Mucosa of descending colon (tissue), 3 donors: ENCODE results near the gene C2CD4D. TPM values are rescaled to one million over a fixed set of nuclear protein-coding genes. Genes with fewer than 3 reads are reported as not detected.

Source experiments
- ATAC-seq: fragments of 200-7000 bp; cut with Tn5 transposase; one replicate; pipeline ENCODE4 v1.9.1; 2020; ENCODE audit warnings: mild to moderate bottlenecking, moderate library complexity
- DNase-seq, 3 donors: peaks; one replicate each; pipeline ENCODE4 v3.0.0-alpha.2; 2020
- H3K36me3 ChIP-seq: fragments of 200-600 bp; one replicate; pipeline ENCODE4 v1.8.0; 2021; ENCODE audit warnings: low read depth, mild to moderate bottlenecking
- H3K4me1 ChIP-seq: fragments of 200-600 bp; one replicate; pipeline ENCODE4 v1.8.0; 2021; ENCODE audit warnings: low read depth, mild to moderate bottlenecking
- H3K4me3 ChIP-seq: fragments of 200-600 bp; one replicate; pipeline ENCODE4 v1.8.0; 2021; ENCODE audit warnings: mild to moderate bottlenecking
- H3K9me3 ChIP-seq: fragments of 200-600 bp; one replicate; pipeline ENCODE4 v1.8.0; 2021; ENCODE audit warnings: mild to moderate bottlenecking
- CTCF ChIP-seq: fragments of 200-600 bp; IDR thresholded peaks from one replicate; pipeline ENCODE4 v1.8.0; 2022; ENCODE audit warnings: antibody characterized with exemption, mild to moderate bottlenecking
- intact Hi-C, 2 donors: fragments of 100-400 bp; cut with DNase I in 1 of 2; cut with micrococcal nuclease in 1 of 2; formaldehyde crosslinking; loops; one replicate each; pipeline versions ENCODE4 v1.11.0 to v1.11.1; 2022; cut with DNase I, micrococcal nuclease
- total RNA-seq, 3 donors: library from RNA; stranded (reverse); fragmentation: NEBNext Ultra II Directional in 2 of 3; extraction: Animal tissue kit (Norgen Biotek cat#: 25700) in 2 of 3; gene quantifications; one replicate each; pipeline versions ENCODE4 v1.2.1 to v1.2.4, GENCODE V29; 2021 to 2023
- donor health status: DM: no; HTN: no; CAD: no; lungs with moderate emphysema.
- donor health status: DM: no; HTN: no; CAD: no.
- donor health status: DM: no; HTN: yes; CAD: no.

C2CD4D gene
- total RNA-seq, 3 donors from 2014 or later: 0.51 to 1.0 (median 0.61) TPM

DNA sequence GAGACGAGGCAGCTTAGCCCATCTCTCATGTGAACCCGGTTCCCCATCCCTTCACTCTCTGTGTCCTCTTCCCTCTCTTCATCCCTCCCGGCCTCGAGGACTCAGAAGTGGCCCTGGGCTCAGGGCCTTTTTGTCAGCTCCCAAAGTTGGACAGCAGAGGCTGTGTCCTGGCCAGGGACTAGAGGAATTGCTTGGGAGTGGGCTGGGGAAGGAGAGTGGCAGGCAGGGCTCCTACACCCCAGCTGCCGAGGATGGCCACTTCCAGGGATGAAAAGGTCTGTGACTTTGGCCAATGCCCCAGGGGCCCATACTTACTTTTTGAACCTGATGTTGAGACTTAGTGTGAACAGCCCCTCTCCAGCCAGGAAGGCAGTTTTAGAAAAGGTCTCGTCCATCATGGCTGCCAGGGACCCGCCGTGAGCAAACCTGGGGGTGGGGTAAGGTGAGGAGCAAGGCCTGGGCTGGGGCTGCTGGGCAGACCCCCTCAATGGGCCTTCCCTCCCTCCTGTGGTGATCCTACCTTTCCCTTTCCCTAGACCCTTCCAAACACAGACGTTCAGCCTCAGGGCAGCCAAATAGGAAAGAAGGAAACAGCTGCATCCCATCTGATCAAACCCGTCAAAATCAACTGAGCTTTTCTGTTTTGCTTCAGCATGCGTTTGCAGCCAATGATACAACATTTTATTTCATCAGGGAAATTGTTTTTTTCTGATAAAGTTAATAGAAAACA, 8.4 kb upstream of the C2CD4D start:
- ATAC-seq (no peak), DNase-seq (no peak)
- Histone ChIP-seq H3K36me3 (no peaks in the 10 kb centered on the region), H3K9me3 (no peaks in the 10 kb centered on the region), H3K4me1 (no peaks in the 10 kb centered on the region), H3K4me3 (no peak overlapping the region)
- no peak for TF ChIP-seq CTCF
- intact Hi-C loops: no loop called here

GRCh38 chr1:151846686-151847237, 7.1 kb upstream of the C2CD4D start:
- H3K9me3 ChIP-seq: no peaks in the 10 kb centered on the region
- no peaks in the 10 kb centered on the region for H3K4me1 ChIP-seq
- intact Hi-C loops: no loop called here
- H3K4me3 ChIP-seq: no peak overlapping the region
- DNase-seq: no peak
- no peaks in the 10 kb centered on the region for H3K36me3 ChIP-seq
- ATAC-seq: no peak
- no peak for TF ChIP-seq CTCF

DNA sequence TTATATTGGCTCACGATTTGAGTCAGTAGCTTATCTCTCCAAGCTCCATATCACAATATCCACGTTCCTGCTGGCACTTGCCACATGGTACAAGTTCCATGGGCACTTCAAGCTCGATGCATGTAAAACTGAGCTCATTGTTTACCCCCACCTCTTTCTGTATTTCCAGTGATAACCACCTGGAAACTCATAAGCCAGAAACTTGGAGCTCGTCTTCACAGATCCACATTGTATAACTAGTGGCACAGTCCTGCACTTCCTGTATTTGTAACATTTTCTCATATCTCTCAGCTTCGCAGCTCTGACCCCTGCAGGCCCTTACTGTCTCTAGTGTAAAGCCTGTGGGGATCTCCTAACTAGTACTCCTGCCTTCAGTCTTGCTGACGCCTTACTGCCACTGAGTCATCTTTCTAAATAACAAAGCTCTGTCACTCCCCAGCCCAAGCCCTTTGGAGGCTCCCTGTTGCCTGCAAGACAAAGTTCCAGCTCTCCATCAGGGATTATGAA, 6.5 kb upstream of the C2CD4D start:
- DNase-seq: no peak
- no peak for TF ChIP-seq CTCF
- Histone ChIP-seq H3K36me3 (no peaks in the 10 kb centered on the region), H3K4me1 (no peaks in the 10 kb centered on the region), H3K9me3 (no peaks in the 10 kb centered on the region), H3K4me3 (no peak overlapping the region)
- ATAC-seq: peak; percentile 29
- intact Hi-C loops: no loop called here

DNA sequence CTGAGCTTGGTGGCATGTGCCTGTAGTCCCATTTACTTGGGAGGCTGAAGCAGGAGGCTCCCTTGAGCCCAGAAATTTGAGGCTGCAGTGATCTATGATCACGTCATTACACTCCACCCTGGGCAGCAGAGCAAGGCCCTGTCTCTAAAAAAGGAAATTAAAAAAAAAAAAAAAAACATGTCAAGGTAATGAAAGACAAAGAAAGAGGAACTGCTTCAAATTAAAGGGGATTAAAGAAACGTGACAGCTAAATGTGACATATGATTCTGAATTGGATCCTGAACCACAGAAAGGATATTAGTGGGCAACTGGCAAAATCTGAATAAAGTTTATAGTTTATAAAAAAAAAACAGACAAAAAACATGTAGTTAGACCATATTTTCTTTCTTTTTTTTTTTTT, 3.8 kb upstream of the C2CD4D start:
- DNase-seq (no peak), ATAC-seq (no peak)
- Histone ChIP-seq H3K36me3 (no peaks in the 10 kb centered on the region), H3K4me3 (no peak overlapping the region), H3K9me3 (no peaks in the 10 kb centered on the region), H3K4me1 (no peaks in the 10 kb centered on the region)
- intact Hi-C loops: no loop called here
- no peak for TF ChIP-seq CTCF

- no peaks in the 10 kb centered on the region for H3K9me3 ChIP-seq
- no peak for DNase-seq
- intact Hi-C loops: no loop called here
- H3K4me1 ChIP-seq: no peaks in the 10 kb centered on the region
- no peak for TF ChIP-seq CTCF
- no peaks in the 10 kb centered on the region for H3K36me3 ChIP-seq
- no peak overlapping the region for H3K4me3 ChIP-seq
- no peak for ATAC-seq
Observed at GRCh38 chr1:151841141-151841540, 1.5 kb upstream of the C2CD4D start.
